ENCODE data around the gene PABPN1. TPM values are rescaled to one million over a fixed set of nuclear protein-coding genes. Genes with fewer than 3 reads are reported as not detected.
A peak's percentile ranks its signal among the peaks of the same experiment; 100 is the strongest.

PABPN1 gene
- total and polyA plus RNA-seq, 10 donors, result 52.1 to 152 (median 132) TPM

- no peaks in the 10 kb centered on the region for H3K9me3 ChIP-seq
Measured at GRCh38 chr14:23326491-23327332, 5.5 kb downstream of the PABPN1 start.

GRCh38 chr14:23327947-23328744, 6.9 kb downstream of the PABPN1 start:
- DNase-seq, result no peak
- TF ChIP-seq CTCF (IDR thresholded peaks at IDR 0.05 in 8 of 11, conservative IDR thresholded peaks at IDR 0.05 in 3 of 11) (peak; percentile 62 to 90 (median 86)), POLR2AphosphoS5 (IDR thresholded peaks at IDR 0.05) (no peak)
- Histone ChIP-seq H3K27me3 (replicated peaks in 1 of 7) (no peaks in the 10 kb centered on the region), H3K27ac (no peak overlapping the region), H3K4me1 (peaks cover 5 to 23% (median 13%) of the 10 kb centered on the region in 6 donors), H3K9me3 (no peaks in the 10 kb centered on the region), H3K36me3 (peaks cover 8 to 37% (median 27%) of the 10 kb centered on the region in 6 donors), H3K4me3 (no peak overlapping the region)
- WGBS, 5 donors, result 45 to 50% (median 47%) methylated on average over 4 of the region's 4 CpGs
- intact Hi-C loops (cut with DNase I; ENCODE audit: low total_unique reads), result loop anchor here (5.0 to 10.0 kb wide), 3 partner anchors 49 to 237 kb away; partner anchors contain the start of genes AP1G2, CMTM5 and NGDN

More at GRCh38 chr14:23326491-23327332, 5.5 kb downstream of the PABPN1 start:
- Histone ChIP-seq H3K27ac (no peak overlapping the region), H3K4me1 (peaks cover 15 to 37% (median 25%) of the 10 kb centered on the region in 6 donors), H3K4me3 (no peak overlapping the region), H3K36me3 (peaks cover 8 to 43% (median 28%) of the 10 kb centered on the region in 6 donors), H3K27me3 (replicated peaks in 1 of 7) (no peaks in the 10 kb centered on the region)
- no peak for DNase-seq
- intact Hi-C loops (cut with DNase I; ENCODE audit: low total_unique reads), result loop anchor here (5.0 to 10.0 kb wide), 3 partner anchors 51 to 238 kb away; partner anchors contain the start of genes AP1G2, CMTM5 and NGDN
- 83 to 90% (median 85%) methylated on average over 13 of the region's 13 CpGs for WGBS, 5 donors
- TF ChIP-seq POLR2AphosphoS5 (IDR thresholded peaks at IDR 0.05) (peak in 2 of 3 donors; percentile 31), POLR2A (IDR thresholded peaks at IDR 0.05) (no peak)

GRCh38 chr14:23335623-23336022, 14.4 kb downstream of the PABPN1 start:
- Histone ChIP-seq H3K9me3 (peaks cover 0 to 18% (median 6%) of the 10 kb centered on the region in 8 donors), H3K27ac (no peak overlapping the region), H3K4me3 (no peak overlapping the region), H3K4me1 (no peaks in the 10 kb centered on the region), H3K36me3 (no peaks in the 10 kb centered on the region), H3K27me3 (replicated peaks in 1 of 7) (peaks cover 0 to 6% (median 0%) of the 10 kb centered on the region in 7 donors)
- TF ChIP-seq POLR2A (IDR thresholded peaks at IDR 0.05) (no peak), CTCF (IDR thresholded peaks at IDR 0.05 in 8 of 11, conservative IDR thresholded peaks at IDR 0.05 in 3 of 11) (no peak), POLR2AphosphoS5 (IDR thresholded peaks at IDR 0.05) (no peak)
- intact Hi-C loops (cut with DNase I; ENCODE audit: low total_unique reads), result no loop called here
- 83 to 88% (median 86%) methylated on average over 5 of the region's 5 CpGs for WGBS, 5 donors
- no peak for DNase-seq

- Histone ChIP-seq H3K36me3 (no peaks in the 10 kb centered on the region), H3K9me3 (peaks cover 0 to 18% (median 6%) of the 10 kb centered on the region in 8 donors), H3K27ac (no peak overlapping the region), H3K4me1 (no peaks in the 10 kb centered on the region), H3K27me3 (replicated peaks in 1 of 7) (peaks cover 0 to 9% (median 0%) of the 10 kb centered on the region in 7 donors), H3K4me3 (no peak overlapping the region)
- WGBS, 5 donors, result 74 to 87% (median 84%) methylated on average over 1 of the region's 1 CpG
- no peak for DNase-seq
- TF ChIP-seq POLR2A (IDR thresholded peaks at IDR 0.05) (no peak), POLR2AphosphoS5 (IDR thresholded peaks at IDR 0.05) (no peak), CTCF (IDR thresholded peaks at IDR 0.05 in 8 of 11, conservative IDR thresholded peaks at IDR 0.05 in 3 of 11) (no peak)
- intact Hi-C loops (cut with DNase I; ENCODE audit: low total_unique reads), result no loop called here
Measured at GRCh38 chr14:23339506-23340268, 18.4 kb downstream of the PABPN1 start.
